HG03196 (cell line): ENCODE measurements around the gene CADM4.
A peak's percentile ranks its signal among the peaks of the same experiment; 100 is the strongest.
"Not testable (repeated sequence)": the region's sequence is repeated elsewhere in the genome, so short reads cannot be mapped to it uniquely, and the experiment has no call there.

Experiments
- ATAC-seq: cut with Tn5 transposase; IDR thresholded peaks from one replicate; pipeline ENCODE4 v1.9.1; 2021; ENCODE audit not compliant: unreplicated experiment

The CADM4 gene, protein sequence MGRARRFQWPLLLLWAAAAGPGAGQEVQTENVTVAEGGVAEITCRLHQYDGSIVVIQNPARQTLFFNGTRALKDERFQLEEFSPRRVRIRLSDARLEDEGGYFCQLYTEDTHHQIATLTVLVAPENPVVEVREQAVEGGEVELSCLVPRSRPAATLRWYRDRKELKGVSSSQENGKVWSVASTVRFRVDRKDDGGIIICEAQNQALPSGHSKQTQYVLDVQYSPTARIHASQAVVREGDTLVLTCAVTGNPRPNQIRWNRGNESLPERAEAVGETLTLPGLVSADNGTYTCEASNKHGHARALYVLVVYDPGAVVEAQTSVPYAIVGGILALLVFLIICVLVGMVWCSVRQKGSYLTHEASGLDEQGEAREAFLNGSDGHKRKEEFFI

GRCh38 chr19:43639519-43640423, at the start of gene CADM4:
TSS of gene CADM4 (minus strand) at chr19:43639850. CDS start at chr19:43639790, 60 bp downstream.
- ATAC-seq: no peak

- no peak for ATAC-seq
Measured at GRCh38 chr19:43688059-43688701, 48.5 kb upstream of the CADM4 start.

- ATAC-seq: no peak
Measured at GRCh38 chr19:43687660-43687997, 48.0 kb upstream of the CADM4 start.

GRCh38 chr19:43684326-43684725, 44.7 kb upstream of the CADM4 start:
- no peak for ATAC-seq

DNA sequence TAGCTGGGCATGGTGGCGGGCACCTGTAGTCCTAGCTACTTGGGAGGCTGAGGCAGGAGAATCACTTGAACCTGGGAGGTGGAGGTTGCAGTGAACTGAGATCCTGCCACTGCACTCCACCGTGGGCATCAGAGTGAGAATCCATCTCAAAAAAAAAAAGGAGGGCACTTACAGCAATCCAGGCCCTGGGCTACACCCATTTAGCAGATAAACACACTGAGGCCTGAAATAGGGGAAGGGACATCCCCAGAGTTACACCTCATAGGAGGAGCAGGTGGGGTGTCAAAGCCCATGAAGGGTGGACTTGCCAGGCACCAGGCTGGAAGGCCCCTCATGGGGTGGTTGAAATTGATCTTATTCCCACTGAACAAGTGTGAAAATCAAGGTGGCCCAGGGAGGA, 44.3 kb upstream of the CADM4 start:
- ATAC-seq: no peak

GRCh38 chr19:43682824-43683661, 43.4 kb upstream of the CADM4 start:
- no peak for ATAC-seq

- ATAC-seq: not testable (repeated sequence)
Measured at GRCh38 chr19:43682269-43682668, 42.6 kb upstream of the CADM4 start.

DNA sequence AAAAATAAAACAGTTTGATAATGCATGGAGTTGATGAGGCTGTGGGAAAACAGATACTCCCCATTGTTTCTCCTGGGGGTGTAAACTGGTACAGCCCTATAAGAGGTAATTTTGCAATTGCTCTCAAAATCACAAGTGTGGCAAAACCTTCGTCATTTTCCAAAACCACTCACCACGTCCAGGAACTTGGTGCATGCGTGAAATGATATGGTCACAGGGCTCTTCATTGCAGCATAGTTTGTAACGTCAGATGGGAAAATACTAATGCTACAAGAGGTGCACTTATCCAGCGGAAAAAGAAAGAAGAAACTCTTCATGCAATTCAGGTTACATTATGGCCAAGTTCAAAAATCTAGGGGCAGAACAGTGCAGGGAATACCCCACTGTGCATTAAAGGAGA, 42.2 kb upstream of the CADM4 start:
- ATAC-seq: no peak

- ATAC-seq: no peak
Measured at GRCh38 chr19:43678512-43679261, 39.0 kb upstream of the CADM4 start.

DNA sequence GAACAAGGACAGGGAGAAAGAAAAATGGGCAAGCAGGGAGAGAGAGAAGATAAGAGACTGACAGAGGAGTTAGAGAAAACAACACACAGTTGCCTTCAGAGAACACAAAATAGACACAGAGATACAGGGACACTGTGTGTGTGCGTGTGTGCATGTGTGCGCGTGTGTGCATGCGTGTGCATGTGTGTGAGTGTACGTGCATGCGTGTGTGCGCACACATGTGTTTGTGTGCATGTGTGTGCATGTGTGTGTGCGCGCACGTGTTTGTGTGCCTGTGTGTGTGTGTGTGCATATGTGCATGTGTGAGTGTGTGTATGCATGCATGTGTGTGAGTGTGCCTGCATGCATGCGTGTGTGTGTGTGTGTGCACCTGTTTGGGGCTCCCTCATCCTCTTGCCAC, 36.3 kb upstream of the CADM4 start:
- ATAC-seq: no peak

DNA sequence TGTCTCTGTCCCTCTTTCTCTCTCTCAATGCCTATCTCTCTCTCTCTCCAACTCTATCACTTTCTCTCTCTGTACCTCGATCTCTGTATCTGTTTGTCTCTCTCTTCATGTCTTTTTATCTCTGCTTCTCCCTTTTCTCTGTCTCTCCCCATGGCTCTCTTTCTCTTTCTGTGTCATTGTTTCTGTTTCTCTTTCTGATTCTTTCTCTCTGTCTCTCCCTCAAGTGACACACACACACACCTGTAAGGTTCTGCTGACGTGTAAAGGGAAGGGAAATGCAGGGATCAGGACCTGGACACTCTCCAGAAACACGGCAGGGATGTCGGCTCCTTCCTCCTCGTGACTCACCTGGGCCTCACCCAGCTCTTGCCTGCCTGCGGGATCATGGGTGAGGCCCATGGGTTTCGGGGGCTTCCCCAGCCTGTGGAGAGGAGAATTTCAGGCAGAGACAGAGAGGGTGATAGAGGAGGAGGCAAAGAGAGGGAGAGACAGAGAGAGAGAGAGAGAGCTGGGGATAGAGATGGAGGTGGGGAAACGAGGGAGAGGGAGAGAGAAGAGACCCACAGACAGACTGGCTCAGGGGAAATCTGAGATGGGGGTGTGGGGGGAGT, 35.7 kb upstream of the CADM4 start:
- ATAC-seq: no peak

DNA sequence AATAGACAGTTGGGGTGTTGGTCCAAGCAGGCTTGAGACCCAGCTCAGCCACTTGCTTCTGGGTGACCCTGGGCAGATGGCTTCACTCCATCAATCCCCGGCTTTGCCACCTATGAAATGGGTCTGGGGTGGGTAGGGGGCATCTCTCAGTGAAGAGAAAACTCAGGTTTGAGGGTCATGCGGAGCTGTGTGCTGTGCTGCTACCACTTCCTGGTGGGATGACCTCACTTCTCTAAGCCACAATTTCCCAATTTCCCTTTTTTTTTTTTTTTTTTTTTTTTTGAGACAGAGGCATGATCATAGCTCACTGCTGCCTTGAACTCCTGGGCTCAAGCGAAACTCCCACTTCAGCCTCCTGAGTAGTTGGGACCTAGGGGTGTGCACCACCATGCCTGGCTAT, 34.9 kb upstream of the CADM4 start:
- ATAC-seq: no peak

DNA sequence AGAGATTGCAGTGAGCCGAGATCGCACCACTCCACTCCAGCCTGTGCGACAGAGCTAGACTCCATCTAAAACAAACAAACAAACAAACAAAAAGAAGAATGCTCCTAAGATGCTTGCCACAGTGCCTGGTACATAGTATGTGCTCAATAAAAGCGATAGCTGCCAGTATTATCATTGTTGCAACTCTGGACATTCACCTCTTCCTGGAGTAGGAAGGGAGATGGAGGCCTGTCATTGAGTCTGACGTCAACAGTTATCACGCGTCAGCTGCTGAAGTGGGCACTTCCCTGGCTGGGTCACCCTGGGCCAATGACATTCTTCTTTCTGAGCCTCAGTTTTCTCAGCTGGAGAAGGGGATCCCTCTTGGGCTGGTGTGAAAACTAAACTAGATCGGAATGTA, 34.5 kb upstream of the CADM4 start:
- no peak for ATAC-seq

GRCh38 chr19:43673637-43674036, 34.0 kb upstream of the CADM4 start:
- no peak for ATAC-seq

DNA sequence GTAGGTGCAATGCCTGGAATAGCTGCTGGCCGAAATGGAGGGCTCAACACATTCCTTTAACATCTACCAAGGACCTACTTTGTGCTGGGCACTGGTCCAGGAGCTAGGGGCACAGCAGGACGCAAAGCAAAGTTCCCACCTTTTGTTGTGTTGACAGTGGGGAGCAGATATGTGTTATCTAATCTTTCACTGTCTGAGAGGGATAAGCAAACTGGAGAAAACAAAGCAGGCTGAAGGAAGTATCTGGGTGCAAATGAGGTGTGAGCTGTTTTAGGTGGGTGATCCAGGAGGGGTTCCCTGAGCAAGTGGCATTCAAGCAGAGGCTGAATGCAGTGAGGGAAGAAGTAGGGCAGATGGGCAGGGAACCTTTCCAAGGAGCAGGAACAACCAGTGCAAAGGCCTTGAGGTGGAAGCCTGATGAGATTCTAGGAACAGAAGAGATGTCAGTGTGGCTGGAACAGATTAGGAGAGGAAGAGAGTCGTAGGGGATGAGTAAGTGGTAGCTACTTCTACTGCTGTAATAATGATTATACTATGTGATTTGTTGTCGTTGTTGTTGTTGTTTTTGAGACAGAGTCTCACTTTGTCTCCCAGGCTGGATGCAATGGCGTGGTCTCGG, 32.5 kb upstream of the CADM4 start:
- ATAC-seq: no peak

- peak; percentile 88 for ATAC-seq
Measured at GRCh38 chr19:43668406-43669109, 28.9 kb upstream of the CADM4 start.

DNA sequence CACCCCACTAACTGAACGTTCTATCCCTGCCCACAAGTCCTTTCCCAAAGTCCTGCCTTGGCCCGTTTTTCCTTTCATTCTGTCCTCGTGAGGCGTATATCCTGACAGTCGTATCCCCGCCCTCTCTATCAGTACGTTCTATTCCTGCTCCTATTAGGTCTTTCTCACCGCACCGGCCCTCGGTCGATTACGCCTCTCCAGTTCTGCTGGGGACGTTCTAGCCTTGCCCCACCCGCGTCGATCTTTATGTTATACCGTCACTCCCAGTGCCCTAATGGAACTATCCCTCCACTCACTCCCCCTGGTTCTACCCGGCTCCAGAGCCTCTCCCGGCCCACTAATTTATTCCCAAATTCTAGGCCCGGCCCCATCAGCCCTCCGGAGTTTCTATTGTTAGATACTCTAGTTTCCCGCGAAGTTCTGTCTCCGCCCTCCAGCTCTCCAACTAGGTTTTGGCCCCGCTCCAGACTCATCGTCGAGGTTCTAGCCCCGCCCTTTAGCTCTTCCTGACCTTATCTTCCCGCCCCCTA, 28.3 kb upstream of the CADM4 start:
- ATAC-seq: no peak

DNA sequence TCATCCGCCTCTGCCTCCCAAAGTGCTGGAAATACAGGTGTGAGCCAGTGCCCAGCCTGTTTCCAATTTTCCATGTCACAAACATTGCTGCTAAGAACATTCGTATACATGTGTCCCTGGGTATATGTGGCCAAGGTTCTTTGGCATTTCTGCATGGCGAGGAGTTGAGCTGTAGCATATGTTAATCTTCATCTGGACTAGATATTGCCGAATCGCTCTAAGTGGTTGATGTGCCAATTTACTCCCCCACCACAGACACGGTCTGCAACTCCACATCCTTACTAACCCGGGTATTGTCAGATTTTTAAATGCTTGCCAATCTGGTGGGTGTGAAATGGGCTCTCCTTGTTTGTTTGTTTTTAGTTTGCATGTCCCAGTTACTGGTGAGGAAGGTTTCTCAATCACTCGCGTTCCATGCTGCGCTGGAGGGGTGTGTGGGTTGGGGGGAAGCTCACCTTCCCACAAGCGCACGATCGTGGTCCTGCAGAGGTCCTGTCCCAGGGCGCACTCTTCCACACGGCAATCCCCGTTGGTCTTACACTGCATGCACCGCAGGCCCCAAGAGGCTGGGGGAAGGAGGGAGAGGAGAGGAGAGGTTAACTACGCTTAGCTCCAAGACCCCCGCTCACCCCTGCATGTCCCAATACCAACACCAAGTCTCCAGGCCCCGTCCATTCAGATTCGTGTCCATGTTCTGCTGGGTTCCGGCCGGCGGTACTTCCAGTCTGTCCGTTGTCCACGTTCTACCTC, 27.7 kb upstream of the CADM4 start:
- ATAC-seq: no peak
